HG02970 (cell line): Measurements from ENCODE around the gene IQSEC3.

ENCODE experiments used
- ATAC-seq: cut with Tn5 transposase; IDR thresholded peaks from one replicate; pipeline ENCODE4 v1.9.1; 2021; ENCODE audit warnings: mild to moderate bottlenecking, moderate library complexity, moderate number of reproducible peaks; ENCODE audit not compliant: unreplicated experiment, low FRiP score

IQSEC3 gene

DNA sequence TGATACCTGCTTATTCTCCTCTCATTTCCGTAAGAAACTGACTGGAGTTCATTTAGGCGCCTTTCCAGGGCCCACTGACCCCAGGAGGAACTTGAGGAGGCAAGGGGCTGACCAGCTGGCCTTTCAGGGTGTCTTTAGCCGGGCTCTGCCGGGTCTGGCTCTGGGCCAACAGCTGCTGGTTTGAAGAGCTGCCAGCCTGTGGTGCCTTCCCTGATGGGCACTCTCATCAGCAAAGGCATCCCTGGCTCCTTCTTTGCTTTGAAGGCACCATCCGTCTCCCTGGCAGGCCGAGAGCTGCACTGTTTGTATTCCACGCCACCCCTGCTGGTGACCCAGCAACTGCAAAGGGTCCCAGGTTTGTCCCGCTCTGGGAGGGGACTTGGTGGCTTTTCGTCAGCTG lies 42.0 kb downstream of the IQSEC3 start:
- no peak for ATAC-seq

DNA sequence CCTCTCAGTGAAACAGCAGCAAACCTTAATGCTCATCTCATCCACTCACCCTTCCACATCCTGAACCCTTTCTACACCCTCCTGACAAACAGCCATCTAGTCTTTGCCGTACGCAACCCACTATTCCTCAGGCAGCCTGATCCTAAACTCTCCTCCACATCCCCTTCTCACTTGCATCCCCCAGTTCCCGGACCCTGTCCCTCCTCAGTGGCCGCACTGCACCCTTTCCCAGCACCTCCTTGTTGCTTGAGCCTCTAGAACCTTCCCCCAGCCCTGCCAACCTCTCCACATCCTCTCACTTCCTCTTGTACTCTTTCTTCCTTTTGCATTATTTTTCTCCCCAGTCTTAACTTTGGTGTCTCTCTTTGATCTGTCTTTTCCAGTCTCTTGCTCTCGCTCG lies 42.9 kb downstream of the IQSEC3 start:
- no peak for ATAC-seq

DNA sequence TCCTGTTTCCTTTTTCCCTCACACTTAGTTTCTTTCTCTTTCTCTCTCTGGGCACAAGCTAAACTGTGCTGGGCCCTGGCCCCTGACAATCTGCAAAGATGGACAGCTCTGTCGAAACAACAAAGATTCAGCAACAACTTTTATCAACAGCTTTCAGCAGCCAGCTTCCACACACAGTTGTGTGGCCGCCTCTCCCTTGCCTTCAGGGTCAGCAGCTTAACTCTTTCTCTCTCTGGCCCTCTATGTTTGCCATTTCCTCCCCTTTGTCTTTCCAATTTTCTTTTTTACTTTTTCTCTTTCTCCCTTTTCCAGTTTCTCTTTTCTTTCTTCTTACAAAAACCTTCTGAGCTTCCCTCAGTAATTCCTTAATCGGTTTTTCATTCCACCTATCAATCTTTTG lies 43.3 kb downstream of the IQSEC3 start:
- ATAC-seq = no peak

DNA sequence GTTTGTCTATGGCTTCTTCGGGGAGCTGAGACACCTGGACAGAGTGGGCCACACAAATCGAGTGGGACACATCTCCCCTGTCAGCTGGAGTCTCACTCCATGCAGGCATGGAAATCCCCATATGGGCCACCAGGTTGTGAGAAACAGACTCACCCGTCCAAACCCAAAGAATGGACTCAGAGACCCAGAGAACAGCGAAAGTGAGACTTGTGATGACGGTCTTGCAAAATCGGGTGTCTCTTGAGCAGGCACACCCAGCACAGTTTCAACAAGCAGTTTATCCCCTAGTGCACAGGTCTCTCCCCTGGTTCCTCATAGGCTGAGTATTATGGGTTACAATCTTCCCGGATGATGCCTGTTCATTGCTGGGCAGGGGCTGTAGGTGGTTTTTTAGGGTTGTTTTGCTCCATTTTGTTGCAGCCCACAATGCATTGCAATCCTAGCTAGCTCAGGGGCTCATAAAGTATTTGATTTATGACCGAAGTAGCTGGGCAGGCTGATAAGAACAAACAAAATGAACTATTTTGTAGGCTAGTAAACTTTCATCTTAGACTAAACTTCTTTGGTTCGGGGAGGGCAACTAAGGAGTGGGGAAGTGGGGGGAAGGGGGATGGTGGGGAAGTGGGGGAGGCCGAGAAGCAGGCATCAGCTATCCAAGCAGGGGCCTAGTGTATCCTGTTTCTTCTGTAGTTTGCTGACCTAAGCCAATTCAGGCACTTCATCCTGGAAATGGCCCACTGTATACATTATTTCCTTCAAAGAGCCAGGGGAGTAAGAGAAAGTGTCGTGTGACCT lies 45.3 kb downstream of the IQSEC3 start:
- no peak for ATAC-seq

DNA sequence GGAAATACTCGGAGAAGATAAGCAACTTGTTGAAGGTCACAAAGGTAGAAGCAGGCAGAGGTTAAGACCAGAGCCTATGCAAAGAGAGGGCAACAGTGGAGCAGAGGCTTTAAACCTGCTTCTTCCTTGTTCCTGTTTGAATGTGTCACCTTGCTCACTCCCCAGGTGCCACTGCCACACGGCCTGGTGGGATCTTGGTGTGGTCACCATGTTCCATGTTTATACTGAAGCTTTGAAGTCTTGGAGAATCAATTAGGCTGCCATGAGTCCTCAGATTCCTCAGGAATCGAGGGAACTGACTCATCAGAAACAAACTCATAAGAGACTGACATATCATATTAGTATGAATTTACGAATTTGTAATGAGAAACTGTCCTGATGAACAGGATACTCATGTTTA lies 46.8 kb downstream of the IQSEC3 start:
- ATAC-seq = no peak

DNA sequence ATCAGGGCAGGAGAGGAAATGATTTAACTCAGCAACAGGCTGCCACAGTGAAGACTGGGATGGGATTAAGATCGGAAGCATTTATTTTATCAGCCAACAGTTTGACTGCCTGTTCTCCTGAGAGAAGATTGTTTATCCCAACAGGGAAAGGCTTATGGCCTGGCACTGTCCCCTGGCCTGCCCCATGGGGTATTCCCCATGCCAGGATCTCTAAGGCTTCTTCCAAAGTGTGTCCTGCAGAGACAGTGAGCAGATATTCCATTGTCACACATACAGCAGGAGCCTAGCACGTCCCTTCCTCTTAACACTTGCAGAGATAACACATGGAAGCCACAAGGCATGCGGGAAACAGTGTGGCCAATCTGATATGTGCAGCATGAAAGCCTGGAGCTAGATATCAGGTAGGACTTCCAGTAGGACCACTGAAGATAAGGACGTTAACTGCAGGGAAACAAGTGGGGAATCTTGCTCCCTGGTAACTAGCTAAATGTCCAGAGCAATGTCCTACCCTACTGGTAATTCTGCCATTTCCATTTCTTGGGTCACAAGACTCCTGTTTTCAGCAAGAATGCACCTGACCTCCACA lies 48.2 kb downstream of the IQSEC3 start:
- ATAC-seq = no peak

DNA sequence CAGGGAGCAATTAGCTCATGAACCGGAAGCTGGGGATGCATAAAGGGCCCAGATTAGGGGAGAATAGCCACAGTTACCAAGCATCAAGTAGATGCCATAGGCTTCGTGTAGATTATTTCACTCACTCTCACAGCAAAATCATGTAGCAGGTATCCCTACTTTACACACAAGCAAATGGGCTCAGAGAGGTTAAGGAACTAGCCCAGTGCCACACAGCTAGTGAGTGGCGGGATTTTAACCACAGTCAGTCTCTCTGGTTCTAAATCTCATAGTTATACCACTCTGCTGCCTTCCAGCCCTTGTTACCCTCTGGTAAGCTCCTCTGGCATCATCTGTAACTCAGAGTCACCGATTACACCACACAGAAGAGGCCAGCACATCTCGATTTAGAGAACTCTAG lies 49.0 kb downstream of the IQSEC3 start:
- no peak for ATAC-seq

DNA sequence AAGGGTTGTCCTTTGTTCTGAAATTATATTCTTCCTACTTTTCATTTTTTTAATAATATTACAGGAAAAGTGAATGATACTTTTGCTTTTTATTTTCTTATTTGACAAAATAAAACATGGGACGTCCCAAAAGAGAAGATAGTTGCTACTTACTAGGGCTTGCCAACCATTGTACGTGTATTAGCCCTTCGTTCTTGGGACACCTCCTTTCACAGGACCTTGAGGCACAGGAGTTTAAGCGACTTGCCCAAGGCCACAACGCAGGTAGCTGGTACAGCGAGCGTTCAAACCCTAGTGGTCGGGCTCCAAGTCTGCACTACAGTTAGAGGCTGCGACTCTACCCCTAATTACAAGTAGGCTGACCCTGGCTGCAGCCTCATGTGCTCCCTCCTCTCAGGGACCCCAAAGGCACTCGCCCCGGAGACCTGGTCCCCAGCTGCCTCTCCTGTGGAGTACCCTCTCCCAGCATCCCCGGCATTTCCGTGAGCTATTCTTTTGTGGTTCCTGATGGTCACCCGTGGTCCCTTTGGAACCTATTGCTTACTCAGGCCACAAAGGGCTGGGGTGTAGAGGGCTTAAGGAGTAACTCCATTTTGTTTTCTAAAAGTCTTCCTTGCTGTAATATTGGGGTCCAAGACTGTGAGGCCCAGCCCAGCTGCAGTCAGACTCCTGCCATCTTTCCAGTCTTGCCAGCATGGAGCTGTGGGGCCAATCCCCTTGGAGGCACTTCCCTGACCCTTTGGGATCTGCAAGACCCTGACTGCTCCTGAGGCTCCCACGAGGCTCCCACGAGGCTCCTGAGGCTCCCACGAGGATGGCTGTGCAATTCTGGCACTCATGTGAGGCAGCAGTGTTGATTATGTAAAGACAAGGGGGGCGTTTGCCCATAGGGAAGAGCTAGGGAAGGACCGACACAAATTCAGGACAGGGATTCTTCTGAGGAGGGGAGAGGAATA lies 49.7 kb downstream of the IQSEC3 start:
- ATAC-seq = no peak

DNA sequence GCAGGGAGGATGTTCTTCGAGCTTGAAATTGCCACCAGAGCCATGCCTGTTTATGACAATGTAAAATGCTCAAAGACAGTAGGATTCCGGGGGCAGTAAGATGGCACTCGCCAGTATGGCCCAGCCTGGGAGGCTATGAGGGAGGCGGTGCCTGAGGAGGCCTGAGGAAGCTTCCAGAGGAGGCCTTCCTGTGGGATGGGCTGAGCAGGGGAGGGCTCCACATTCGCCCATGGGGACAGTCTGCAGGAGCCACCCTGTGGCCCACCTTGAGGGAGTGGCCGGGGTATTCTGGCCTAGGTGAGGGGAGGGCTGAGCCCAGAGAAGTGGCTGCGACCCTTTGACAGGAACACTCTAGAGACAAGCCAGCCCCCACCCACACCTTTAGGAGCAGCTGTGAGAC lies 50.7 kb downstream of the IQSEC3 start:
- ATAC-seq = no peak

DNA sequence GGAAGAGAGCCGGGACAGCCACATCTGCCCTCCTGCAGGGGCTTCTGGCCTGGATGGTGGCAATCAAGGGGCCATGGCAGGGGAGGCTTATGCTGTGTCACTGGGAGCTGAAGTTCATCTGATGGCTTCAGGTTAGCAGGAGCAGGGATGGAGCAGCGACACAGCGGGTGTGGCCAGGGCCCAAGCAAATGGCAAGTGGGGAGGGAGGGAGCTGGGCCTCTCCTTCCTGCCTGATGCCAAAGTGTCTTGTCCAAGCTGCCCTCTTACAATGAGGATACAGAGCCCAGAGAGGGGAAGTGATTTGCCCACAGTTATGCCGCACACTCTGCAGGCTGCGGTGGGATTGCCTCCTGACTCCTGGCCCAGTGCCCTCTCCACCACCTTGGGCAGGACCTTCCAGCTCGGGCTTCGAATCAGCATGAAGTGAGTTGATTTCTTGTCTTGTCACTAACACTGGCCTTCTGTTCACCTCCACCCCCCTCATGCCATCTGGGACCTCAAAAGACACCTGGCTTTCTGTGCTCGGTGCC lies 51.3 kb downstream of the IQSEC3 start:
- ATAC-seq = no peak

DNA sequence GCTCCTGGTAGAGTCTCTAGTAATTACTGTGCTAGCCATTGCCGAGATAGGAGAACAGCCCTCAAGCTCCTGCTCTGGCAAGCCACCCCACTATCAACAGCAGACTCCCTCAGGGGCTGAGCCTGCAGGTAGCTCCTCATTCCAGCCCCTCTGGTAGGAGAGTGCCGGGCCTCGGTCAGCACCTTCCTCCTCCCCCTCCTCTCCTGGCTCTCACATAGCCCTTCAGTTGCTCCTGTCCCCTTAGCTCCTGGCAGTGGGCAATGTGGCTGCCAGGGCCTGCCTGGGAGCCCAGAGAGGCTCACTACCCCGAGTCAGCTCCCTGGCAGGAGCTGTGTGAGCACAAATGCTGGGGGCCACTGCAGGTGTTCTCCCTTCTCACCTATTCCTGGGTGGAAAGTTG lies 52.0 kb downstream of the IQSEC3 start:
- no peak for ATAC-seq

DNA sequence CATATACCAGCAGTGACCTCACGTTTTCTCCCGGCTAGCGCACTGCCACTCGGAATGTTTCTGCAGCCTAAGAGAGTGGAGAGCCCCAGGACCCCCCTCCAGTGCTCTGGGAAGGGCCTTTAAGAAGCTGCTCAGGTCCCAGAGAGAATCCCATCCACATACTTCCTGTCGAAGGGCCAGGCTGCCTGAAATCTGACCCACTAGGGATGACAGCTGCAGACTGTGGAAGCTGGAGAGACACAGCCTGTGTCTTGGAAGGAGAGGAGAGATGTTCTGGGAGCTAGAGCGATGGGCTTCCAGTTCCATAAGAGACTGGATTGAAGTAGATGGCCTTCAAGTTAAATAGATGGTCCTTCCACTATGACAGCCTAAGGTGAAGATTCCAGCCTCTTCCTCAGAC lies 54.4 kb downstream of the IQSEC3 start:
- ATAC-seq = no peak

DNA sequence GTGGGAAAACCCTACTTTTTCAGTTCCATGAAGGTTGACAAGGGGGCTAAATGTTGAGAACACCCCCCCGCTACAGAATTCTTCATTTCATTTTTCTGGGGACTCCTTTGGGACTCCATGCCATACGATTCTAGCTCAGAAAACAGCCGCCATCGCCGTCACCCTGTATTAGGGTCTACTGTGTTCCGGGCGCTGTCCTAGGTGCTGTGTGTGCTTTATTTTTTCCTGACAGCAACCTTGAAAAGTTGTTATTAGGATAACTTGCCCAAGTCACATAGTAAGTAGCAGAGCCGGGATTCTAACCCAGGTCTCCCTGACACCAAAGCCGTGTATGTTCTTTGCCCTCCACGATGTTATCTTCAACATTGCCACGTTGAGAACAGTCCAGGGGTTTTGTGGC lies 55.1 kb downstream of the IQSEC3 start:
- no peak for ATAC-seq

DNA sequence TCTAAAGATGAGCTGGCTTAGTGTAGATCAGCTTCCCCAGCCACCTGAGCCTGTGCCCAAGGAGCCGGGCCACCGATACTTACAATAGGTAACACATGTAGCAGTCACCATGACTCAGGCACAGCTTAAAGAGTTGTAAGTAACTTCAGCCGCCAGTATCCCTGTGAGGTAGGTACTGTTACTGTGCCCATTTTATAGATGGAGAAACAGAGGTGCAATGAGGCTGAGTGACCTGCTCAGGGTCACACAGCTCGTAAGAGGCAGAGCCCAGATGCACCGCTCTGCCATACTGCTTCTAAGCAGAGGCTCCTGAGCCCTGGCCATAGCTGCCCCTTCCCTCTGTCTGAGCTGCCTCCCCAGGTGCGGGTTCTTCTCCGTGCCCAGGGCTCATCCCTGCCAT lies 58.5 kb downstream of the IQSEC3 start:
- ATAC-seq = no peak

DNA sequence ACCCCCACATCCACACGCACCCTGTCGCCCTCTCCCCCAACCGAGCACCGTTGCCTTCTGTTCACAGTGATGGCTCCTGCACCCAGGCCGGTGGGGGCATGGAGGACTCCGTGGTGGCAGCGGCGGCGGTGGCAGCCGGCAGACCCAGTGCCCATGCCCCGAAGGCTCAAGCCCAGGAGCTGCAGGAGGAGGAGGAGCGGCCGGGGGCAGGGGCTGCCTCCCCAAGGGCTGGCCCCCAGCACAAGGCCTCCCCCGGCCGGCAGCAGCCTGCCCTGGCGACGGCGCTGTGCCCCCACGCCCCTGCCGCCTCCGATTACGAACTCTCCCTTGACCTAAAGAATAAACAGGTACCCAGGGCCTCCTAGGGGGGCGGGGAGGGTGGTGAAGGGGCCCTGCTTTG lies 59.0 kb downstream of the IQSEC3 start:
- ATAC-seq = no peak

DNA sequence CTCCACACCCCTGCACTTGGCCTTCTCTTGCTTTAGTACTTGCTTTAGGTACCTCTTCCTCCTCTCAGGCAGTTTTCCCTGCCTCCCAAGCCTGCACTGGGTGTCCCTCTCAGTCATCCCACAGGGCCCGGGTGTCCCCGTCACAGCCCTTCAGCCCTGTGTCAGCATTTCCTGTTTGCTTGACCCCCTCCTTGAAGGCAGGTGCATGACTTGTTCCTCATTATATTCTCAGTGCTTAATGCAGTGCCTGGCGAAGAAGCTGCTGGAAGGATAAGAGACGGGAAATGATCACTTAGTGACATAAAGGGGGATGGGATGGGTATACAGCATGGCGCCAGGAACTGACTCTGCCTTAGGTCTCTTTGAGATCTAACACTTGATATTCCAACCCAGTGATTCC lies 61.5 kb downstream of the IQSEC3 start:
- no peak for ATAC-seq

DNA sequence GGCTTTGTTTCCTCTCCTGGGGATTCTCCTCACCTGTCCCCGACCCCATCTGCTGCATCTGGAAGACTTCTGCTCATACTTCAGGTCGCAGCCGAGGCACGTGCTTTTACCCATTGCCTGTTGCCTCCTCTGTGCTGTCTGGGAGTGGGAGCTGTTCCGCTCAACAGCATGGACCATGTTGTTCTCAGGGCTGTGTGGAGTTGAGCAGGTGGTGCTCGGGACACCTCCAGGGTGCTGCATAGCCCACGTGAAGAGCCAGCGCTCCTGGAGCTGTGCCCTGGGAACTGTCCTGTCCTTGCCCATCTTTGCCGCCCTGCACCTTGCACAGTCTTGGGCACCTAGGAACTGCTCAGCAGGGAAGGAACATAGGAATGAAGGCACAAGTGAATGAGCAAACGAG lies 62.4 kb downstream of the IQSEC3 start:
- ATAC-seq = no peak

DNA sequence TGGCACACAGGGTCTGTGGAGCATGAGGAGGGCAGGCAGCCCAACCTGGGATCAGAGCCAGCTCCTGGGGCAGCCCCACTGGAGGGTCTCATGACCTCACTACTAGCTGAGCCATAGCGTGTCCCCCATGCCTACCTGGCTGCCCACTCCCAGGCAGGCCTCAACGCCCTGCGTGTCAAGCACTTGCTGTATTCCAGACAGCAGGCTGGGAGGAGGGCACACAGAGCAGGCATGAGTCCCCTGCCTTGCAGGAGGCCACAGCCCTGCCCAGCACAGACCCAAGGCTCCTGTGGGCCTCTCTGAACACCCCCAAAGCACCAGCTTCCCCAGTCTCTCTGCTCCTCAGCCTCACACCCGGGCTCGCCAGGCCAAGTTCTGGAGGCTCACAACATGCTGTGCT lies 64.0 kb downstream of the IQSEC3 start:
- no peak for ATAC-seq

DNA sequence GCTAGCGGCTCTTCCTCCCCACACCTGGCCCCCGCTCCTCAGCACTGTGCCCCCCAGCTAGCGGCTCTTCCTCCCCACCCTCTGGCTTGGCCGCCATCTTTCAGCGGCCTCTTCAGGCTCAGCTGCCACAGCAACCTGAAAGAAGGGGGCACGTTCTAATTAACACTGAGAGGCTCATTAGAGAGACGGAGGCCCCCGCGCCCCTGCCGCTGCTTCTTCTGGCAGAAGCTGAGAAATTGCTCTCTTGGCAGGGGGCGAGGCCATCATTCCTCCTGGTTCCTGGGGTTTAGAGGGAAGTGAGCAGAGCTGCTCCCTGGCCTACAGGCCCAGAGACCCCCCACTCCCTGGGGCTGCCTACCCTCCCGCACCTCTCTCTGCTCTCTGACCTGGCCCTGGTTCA lies 64.4 kb downstream of the IQSEC3 start:
- no peak for ATAC-seq

DNA sequence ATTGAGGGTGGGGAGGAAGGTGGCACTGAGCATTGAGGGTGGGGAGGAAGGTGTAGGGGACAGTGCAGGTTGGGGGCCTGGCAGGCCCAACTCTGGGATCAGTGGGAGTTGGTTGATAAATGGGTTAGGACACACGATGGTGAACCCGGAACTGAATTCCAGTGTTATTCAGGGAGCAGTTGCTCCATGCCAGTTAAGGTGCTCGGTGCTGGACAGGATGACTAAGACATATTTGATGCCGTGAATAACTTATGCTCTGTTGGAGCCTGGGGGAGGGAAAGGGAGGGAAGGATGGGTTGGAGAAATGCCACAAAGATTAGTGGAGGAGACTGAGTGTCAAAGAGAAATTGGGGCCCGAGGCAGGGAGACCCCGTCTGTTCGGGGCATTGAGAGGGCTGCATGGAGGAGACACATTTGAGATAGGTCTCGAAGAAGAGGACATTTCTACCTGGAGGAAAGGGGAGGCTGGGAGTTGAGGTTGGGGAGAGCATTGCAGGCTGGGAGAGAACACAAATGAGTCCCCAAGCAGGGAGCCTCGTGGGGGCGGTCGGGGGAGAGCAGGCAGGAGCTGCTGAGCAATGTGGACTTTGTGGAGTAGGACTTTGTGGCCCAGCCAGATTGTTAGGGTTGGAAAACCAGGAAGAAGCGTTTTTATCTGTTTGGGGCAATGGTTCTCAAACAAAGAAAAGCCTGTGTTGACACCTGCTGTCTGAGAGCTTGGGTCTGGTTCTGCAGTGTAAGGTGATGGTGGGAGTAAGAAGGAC lies 65.3 kb downstream of the IQSEC3 start:
- no peak for ATAC-seq
